HepG2 (cell line): ENCODE data around the gene SLC6A9. TPM values are rescaled to one million over a fixed set of nuclear protein-coding genes. Genes with fewer than 3 reads are reported as not detected.

Experiments
- CEBPG ChIP-seq: IDR thresholded peaks from 2 replicates; pipeline ENCODE4 v1.6.1; 2016
- EZH2 ChIP-seq: conservative IDR thresholded peaks from 2 replicates; pipeline ENCODE4 v1.6.1; 2012; ENCODE audit warnings: mild to moderate bottlenecking, low read depth, low read length, moderate library complexity
- GFI1 ChIP-seq: sonication (generic); formaldehyde crosslinking; IDR thresholded peaks from 2 replicates; pipeline ENCODE4 v1.5.0; 2020; ENCODE audit warnings: missing genetic modification reagents, mild to moderate bottlenecking, borderline replicate concordance
- GPN1 ChIP-seq: sonication (generic); formaldehyde crosslinking; IDR thresholded peaks from 2 replicates; pipeline ENCODE4 v1.5.1; 2020; ENCODE audit warnings: missing genetic modification reagents, borderline replicate concordance
- KMT2B ChIP-seq: IDR thresholded peaks from 2 replicates; pipeline ENCODE4 v1.6.1; 2016; ENCODE audit warnings: missing genetic modification reagents, missing compliant biosample characterization
- NFKBIZ ChIP-seq: IDR thresholded peaks from 2 replicates; pipeline ENCODE4 v1.6.1; 2018; ENCODE audit warnings: missing genetic modification reagents, missing compliant biosample characterization
- PCBP2 ChIP-seq: fragments of 200-400 bp; formaldehyde crosslinking; optimal IDR thresholded peaks from 2 replicates; pipeline ENCODE3; 2018; ENCODE audit warnings: low read length, low read depth; ENCODE audit not compliant: poor library complexity, severe bottlenecking
- POLR2AphosphoS2 ChIP-seq: IDR thresholded peaks from 2 replicates; pipeline ENCODE4 v1.6.1; 2011; ENCODE audit warnings: low read depth, low read length, improper control_type of control experiment
- RORA ChIP-seq: sonication (generic); formaldehyde crosslinking; IDR thresholded peaks from 2 replicates; pipeline ENCODE4 v1.5.0; 2020; ENCODE audit warnings: mild to moderate bottlenecking, missing genetic modification reagents, moderate library complexity
- RXRB ChIP-seq: IDR thresholded peaks from 2 replicates; pipeline ENCODE4 v1.6.1; 2016; ENCODE audit warnings: borderline replicate concordance, missing genetic modification reagents, missing compliant biosample characterization
- SMARCC2 ChIP-seq: fragments of 450-650 bp; IDR thresholded peaks from 2 replicates; pipeline ENCODE4 v1.6.1; 2017; ENCODE audit warnings: antibody characterized with exemption, mild to moderate bottlenecking
- THYN1 ChIP-seq: sonication (generic); formaldehyde crosslinking; IDR thresholded peaks from 2 replicates; pipeline ENCODE4 v1.8.1; 2023; ENCODE audit warnings: low read depth, mild to moderate bottlenecking, moderate library complexity, missing genetic modification reagents, borderline replicate concordance
- ZNF136 ChIP-seq: sonication (generic); formaldehyde crosslinking; IDR thresholded peaks from 2 replicates; pipeline ENCODE4 v1.8.1; 2022; ENCODE audit warnings: low read depth, mild to moderate bottlenecking, moderate library complexity, missing genetic modification reagents
- ZNF205 ChIP-seq: IDR thresholded peaks from 2 replicates; pipeline ENCODE4 v1.6.1; 2018; ENCODE audit warnings: missing biosample characterization, missing genetic modification reagents
- ZNF557 ChIP-seq: sonication (generic); formaldehyde crosslinking; IDR thresholded peaks from 2 replicates; pipeline ENCODE4 v1.4.0; 2020; ENCODE audit warnings: missing genetic modification reagents
- ZNF816 ChIP-seq: sonication (generic); formaldehyde crosslinking; IDR thresholded peaks from 2 replicates; pipeline ENCODE4 v1.8.0; 2022; ENCODE audit warnings: missing genetic modification reagents, mild to moderate bottlenecking, borderline replicate concordance
- polyA plus RNA-seq, 8 experiments: library from polyadenylated mRNA; depleted of rRNA in 3 of 8; stranded (reverse) in 7 of 8; unstranded in 1 of 8; fragments of >200 nt; fragmentation: Illumina TruSeq in 4 of 8; extraction: Trizol in 4 of 8; gene quantifications; 2 replicates each; pipeline versions ENCODE4 v1.2.1 to v1.2.3, GENCODE V29; 2011 to 2016; ENCODE audit warnings: low read depth in 4 of 8, missing spikeins in 1 of 8, mixed read lengths in 1 of 8; ENCODE audit not compliant: insufficient read depth in 1 of 8
- total RNA-seq, 5 experiments: library from RNA; depleted of rRNA; stranded (reverse); fragments of >200 nt; fragmentation: Illumina TruSeq; extraction: Trizol; gene quantifications; 2 replicates each; pipeline ENCODE4 v1.2.3, GENCODE V29; 2016; ENCODE audit warnings: low read depth in 1 of 5
- TF ChIP-seq, protein P1 (sequence below): sonication (generic); formaldehyde crosslinking; IDR thresholded peaks from 2 replicates; pipeline ENCODE4 v1.9.0; 2021; ENCODE audit warnings: mild to moderate bottlenecking, missing genetic modification reagents
- TF ChIP-seq, protein P2 (sequence below): sonication (generic); formaldehyde crosslinking; IDR thresholded peaks from 2 replicates; pipeline ENCODE4 v1.5.0; 2020; ENCODE audit warnings: mild to moderate bottlenecking, missing genetic modification reagents
- TF ChIP-seq, protein P3 (sequence below): sonication (generic); formaldehyde crosslinking; conservative IDR thresholded peaks from 2 replicates; pipeline ENCODE4 v1.4.0; 2020; ENCODE audit warnings: missing genetic modification reagents
- TF ChIP-seq, protein P4 (sequence below): sonication (generic); formaldehyde crosslinking; IDR thresholded peaks from 2 replicates; pipeline ENCODE4 v1.8.1; 2023; ENCODE audit warnings: mild to moderate bottlenecking, missing genetic modification reagents

The SLC6A9 gene
- total and polyA plus RNA-seq, 2 of the 13 experiments (the other 11 are each of a cell fraction or from before 2014, with no cell fraction given): 8.5 to 9.9 TPM

DNA sequence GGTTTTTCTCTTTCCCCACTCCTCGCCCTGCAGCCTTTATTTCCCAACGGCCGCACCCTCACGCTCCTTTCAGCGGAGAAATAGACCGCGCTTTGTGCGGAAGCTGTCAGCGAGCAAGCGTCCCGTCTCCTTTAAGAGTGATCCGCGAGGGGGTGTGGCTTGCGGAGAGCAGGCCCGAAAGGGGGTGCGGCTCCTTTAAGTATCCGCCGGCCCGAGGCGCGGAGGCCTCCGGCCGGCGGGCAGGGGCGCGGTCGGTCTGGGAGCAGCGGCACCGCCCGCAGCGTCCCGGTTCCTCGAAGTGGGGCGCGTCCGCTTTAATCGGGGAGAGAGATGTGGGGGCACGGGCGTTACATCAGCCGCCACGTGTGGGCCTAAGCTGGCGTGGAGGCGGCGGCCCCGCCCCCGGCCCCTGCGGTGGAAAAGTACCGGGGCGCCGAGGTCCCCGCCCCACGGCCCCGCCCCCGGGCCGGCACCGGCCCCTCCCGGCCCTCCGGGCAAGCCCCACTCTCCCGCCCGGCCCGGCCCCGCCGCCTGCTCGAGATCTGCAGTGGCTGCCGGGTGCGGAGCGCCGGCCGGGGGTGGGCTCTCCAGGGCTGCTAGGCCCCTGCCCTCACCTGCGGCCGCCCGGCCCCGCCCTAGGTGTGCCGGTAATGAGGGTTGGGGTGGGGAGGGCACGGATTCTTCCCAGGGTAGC, 1.2 kb downstream of the SLC6A9 start (continued):
- TF ChIP-seq, protein P1, sequence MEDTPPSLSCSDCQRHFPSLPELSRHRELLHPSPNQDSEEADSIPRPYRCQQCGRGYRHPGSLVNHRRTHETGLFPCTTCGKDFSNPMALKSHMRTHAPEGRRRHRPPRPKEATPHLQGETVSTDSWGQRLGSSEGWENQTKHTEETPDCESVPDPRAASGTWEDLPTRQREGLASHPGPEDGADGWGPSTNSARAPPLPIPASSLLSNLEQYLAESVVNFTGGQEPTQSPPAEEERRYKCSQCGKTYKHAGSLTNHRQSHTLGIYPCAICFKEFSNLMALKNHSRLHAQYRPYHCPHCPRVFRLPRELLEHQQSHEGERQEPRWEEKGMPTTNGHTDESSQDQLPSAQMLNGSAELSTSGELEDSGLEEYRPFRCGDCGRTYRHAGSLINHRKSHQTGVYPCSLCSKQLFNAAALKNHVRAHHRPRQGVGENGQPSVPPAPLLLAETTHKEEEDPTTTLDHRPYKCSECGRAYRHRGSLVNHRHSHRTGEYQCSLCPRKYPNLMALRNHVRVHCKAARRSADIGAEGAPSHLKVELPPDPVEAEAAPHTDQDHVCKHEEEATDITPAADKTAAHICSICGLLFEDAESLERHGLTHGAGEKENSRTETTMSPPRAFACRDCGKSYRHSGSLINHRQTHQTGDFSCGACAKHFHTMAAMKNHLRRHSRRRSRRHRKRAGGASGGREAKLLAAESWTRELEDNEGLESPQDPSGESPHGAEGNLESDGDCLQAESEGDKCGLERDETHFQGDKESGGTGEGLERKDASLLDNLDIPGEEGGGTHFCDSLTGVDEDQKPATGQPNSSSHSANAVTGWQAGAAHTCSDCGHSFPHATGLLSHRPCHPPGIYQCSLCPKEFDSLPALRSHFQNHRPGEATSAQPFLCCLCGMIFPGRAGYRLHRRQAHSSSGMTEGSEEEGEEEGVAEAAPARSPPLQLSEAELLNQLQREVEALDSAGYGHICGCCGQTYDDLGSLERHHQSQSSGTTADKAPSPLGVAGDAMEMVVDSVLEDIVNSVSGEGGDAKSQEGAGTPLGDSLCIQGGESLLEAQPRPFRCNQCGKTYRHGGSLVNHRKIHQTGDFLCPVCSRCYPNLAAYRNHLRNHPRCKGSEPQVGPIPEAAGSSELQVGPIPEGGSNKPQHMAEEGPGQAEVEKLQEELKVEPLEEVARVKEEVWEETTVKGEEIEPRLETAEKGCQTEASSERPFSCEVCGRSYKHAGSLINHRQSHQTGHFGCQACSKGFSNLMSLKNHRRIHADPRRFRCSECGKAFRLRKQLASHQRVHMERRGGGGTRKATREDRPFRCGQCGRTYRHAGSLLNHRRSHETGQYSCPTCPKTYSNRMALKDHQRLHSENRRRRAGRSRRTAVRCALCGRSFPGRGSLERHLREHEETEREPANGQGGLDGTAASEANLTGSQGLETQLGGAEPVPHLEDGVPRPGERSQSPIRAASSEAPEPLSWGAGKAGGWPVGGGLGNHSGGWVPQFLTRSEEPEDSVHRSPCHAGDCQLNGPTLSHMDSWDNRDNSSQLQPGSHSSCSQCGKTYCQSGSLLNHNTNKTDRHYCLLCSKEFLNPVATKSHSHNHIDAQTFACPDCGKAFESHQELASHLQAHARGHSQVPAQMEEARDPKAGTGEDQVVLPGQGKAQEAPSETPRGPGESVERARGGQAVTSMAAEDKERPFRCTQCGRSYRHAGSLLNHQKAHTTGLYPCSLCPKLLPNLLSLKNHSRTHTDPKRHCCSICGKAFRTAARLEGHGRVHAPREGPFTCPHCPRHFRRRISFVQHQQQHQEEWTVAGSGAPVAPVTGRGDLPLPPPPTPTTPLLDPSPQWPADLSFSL (CRISPR knock-in tag): no peak
- no peak for TF ChIP-seq GPN1
- TF ChIP-seq POLR2AphosphoS2: no peak
- TF ChIP-seq CEBPG (CRISPR knock-in tag): peak; percentile 85
- 0 out of 2 replicates have a peak, but pooled peaks have one; percentile 25 for TF ChIP-seq NFKBIZ (CRISPR knock-in tag)
- TF ChIP-seq ZNF205 (CRISPR knock-in tag): no peak
- no peak for TF ChIP-seq ZNF557
- TF ChIP-seq PCBP2: no peak
- no peak for TF ChIP-seq THYN1 (CRISPR knock-in tag)
- peak; percentile 7; the same call in 1 of the 2 replicates for TF ChIP-seq KMT2B (CRISPR knock-in tag)
- no peak for TF ChIP-seq ZNF816 (CRISPR knock-in tag)
- TF ChIP-seq, protein P2, sequence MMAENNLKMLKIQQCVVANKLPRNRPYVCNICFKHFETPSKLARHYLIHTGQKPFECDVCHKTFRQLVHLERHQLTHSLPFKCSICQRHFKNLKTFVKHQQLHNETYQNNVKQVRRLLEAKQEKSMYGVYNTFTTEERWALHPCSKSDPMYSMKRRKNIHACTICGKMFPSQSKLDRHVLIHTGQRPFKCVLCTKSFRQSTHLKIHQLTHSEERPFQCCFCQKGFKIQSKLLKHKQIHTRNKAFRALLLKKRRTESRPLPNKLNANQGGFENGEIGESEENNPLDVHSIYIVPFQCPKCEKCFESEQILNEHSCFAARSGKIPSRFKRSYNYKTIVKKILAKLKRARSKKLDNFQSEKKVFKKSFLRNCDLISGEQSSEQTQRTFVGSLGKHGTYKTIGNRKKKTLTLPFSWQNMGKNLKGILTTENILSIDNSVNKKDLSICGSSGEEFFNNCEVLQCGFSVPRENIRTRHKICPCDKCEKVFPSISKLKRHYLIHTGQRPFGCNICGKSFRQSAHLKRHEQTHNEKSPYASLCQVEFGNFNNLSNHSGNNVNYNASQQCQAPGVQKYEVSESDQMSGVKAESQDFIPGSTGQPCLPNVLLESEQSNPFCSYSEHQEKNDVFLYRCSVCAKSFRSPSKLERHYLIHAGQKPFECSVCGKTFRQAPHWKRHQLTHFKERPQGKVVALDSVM (CRISPR knock-in tag): no peak
- TF ChIP-seq RXRB: no peak
- TF ChIP-seq EZH2: no peak
- no peak for TF ChIP-seq RORA (CRISPR knock-in tag)
- TF ChIP-seq GFI1 (CRISPR knock-in tag): no peak
- no peak for TF ChIP-seq SMARCC2
- TF ChIP-seq, protein P3, sequence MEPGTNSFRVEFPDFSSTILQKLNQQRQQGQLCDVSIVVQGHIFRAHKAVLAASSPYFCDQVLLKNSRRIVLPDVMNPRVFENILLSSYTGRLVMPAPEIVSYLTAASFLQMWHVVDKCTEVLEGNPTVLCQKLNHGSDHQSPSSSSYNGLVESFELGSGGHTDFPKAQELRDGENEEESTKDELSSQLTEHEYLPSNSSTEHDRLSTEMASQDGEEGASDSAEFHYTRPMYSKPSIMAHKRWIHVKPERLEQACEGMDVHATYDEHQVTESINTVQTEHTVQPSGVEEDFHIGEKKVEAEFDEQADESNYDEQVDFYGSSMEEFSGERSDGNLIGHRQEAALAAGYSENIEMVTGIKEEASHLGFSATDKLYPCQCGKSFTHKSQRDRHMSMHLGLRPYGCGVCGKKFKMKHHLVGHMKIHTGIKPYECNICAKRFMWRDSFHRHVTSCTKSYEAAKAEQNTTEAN (CRISPR knock-in tag): no peak
- no peak for TF ChIP-seq ZNF136 (CRISPR knock-in tag)
- TF ChIP-seq, protein P4, sequence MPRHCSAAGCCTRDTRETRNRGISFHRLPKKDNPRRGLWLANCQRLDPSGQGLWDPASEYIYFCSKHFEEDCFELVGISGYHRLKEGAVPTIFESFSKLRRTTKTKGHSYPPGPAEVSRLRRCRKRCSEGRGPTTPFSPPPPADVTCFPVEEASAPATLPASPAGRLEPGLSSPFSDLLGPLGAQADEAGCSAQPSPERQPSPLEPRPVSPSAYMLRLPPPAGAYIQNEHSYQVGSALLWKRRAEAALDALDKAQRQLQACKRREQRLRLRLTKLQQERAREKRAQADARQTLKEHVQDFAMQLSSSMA (CRISPR knock-in tag): no peak
